ENCODE results near the gene TBK1.
"Not testable (repeated sequence)": the region's sequence is repeated elsewhere in the genome, so short reads cannot be mapped to it uniquely, and the experiment has no call there.

The TBK1 gene

GRCh38 chr12:64497484-64497883, 45.6 kb downstream of the TBK1 start:
- DNase-seq (no peak), ATAC-seq (no peak)
- no peak overlapping the region for H3K4me3 Mint-ChIP-seq

GRCh38 chr12:64497903-64498302, 46.0 kb downstream of the TBK1 start:
- no peak for ATAC-seq
- H3K36me3 Mint-ChIP-seq (ENCODE audit: low read depth): peaks cover 39% of the 10 kb centered on the region

More at GRCh38 chr12:64497484-64497883, 45.6 kb downstream of the TBK1 start:
- H3K27ac Mint-ChIP-seq: no peak overlapping the region
- peaks cover 40% of the 10 kb centered on the region for H3K36me3 Mint-ChIP-seq (ENCODE audit: low read depth)
- H3K4me1 Mint-ChIP-seq: peaks cover 17% of the 10 kb centered on the region
- no peaks in the 10 kb centered on the region for H3K27me3 Mint-ChIP-seq
- H3K9me3 Mint-ChIP-seq: no peaks in the 10 kb centered on the region

GRCh38 chr12:64500394-64500793, 48.5 kb downstream of the TBK1 start:
- no peak overlapping the region for H3K27ac Mint-ChIP-seq
- H3K9me3 Mint-ChIP-seq: no peaks in the 10 kb centered on the region
- H3K27me3 Mint-ChIP-seq: no peaks in the 10 kb centered on the region
- peaks cover 4% of the 10 kb centered on the region for H3K4me1 Mint-ChIP-seq
- H3K36me3 Mint-ChIP-seq (ENCODE audit: low read depth): peaks cover 31% of the 10 kb centered on the region
- no peak overlapping the region for H3K4me3 Mint-ChIP-seq
- ATAC-seq (no peak), DNase-seq (no peak)

More at GRCh38 chr12:64497903-64498302, 46.0 kb downstream of the TBK1 start:
- Mint-ChIP-seq H3K4me3 (no peak overlapping the region), H3K9me3 (no peaks in the 10 kb centered on the region), H3K4me1 (peaks cover 17% of the 10 kb centered on the region), H3K27me3 (no peaks in the 10 kb centered on the region), H3K27ac (no peak overlapping the region)
- DNase-seq: no peak

- H3K36me3 Mint-ChIP-seq (ENCODE audit: low read depth): peaks cover 29% of the 10 kb centered on the region
- H3K4me3 Mint-ChIP-seq: no peak overlapping the region
- H3K27me3 Mint-ChIP-seq: no peaks in the 10 kb centered on the region
- H3K9me3 Mint-ChIP-seq: no peaks in the 10 kb centered on the region
- ATAC-seq (no peak), DNase-seq (no peak)
- peaks cover 3% of the 10 kb centered on the region for H3K4me1 Mint-ChIP-seq
- no peak overlapping the region for H3K27ac Mint-ChIP-seq
These were observed 49.6 kb downstream of the TBK1 start for GRCh38 chr12:64501486-64501885.

GRCh38 chr12:64506955-64507354, 55.0 kb downstream of the TBK1 start:
- H3K36me3 Mint-ChIP-seq (ENCODE audit: low read depth): no peaks in the 10 kb centered on the region
- no peaks in the 10 kb centered on the region for H3K9me3 Mint-ChIP-seq
- no peak for DNase-seq
- no peak overlapping the region for H3K27ac Mint-ChIP-seq
- ATAC-seq: no peak
- H3K4me3 Mint-ChIP-seq: no peak overlapping the region
- no peaks in the 10 kb centered on the region for H3K4me1 Mint-ChIP-seq
- no peaks in the 10 kb centered on the region for H3K27me3 Mint-ChIP-seq

GRCh38 chr12:64510667-64511066, 58.7 kb downstream of the TBK1 start:
- Mint-ChIP-seq H3K27me3 (peaks cover 4% of the 10 kb centered on the region), H3K36me3 (ENCODE audit: low read depth) (no peaks in the 10 kb centered on the region), H3K27ac (no peak overlapping the region), H3K4me1 (no peaks in the 10 kb centered on the region), H3K4me3 (no peak overlapping the region), H3K9me3 (no peaks in the 10 kb centered on the region)
- ATAC-seq: no peak
- no peak for DNase-seq

- H3K27ac Mint-ChIP-seq: no peak overlapping the region
- no peak for DNase-seq
- H3K36me3 Mint-ChIP-seq (ENCODE audit: low read depth): no peaks in the 10 kb centered on the region
- ATAC-seq: no peak
- H3K4me3 Mint-ChIP-seq: no peak overlapping the region
- H3K4me1 Mint-ChIP-seq: no peaks in the 10 kb centered on the region
- peaks cover 4% of the 10 kb centered on the region for H3K27me3 Mint-ChIP-seq
- no peaks in the 10 kb centered on the region for H3K9me3 Mint-ChIP-seq
These were observed 66.5 kb downstream of the TBK1 start for GRCh38 chr12:64518396-64518795.

GRCh38 chr12:64521833-64522232, 69.9 kb downstream of the TBK1 start:
- Mint-ChIP-seq H3K27ac (no peak overlapping the region), H3K9me3 (no peaks in the 10 kb centered on the region), H3K27me3 (peaks cover 2% of the 10 kb centered on the region), H3K36me3 (ENCODE audit: low read depth) (no peaks in the 10 kb centered on the region), H3K4me1 (no peaks in the 10 kb centered on the region), H3K4me3 (no peak overlapping the region)
- ATAC-seq: no peak
- no peak for DNase-seq

GRCh38 chr12:64522316-64522715, 70.4 kb downstream of the TBK1 start:
- ATAC-seq (no peak), DNase-seq (no peak)
- Mint-ChIP-seq H3K27ac (no peak overlapping the region), H3K27me3 (peaks cover 2% of the 10 kb centered on the region), H3K9me3 (no peaks in the 10 kb centered on the region), H3K4me3 (no peak overlapping the region), H3K4me1 (no peaks in the 10 kb centered on the region), H3K36me3 (ENCODE audit: low read depth) (no peaks in the 10 kb centered on the region)

- ATAC-seq: no peak
- Mint-ChIP-seq H3K4me3 (no peak overlapping the region), H3K36me3 (ENCODE audit: low read depth) (no peaks in the 10 kb centered on the region), H3K4me1 (no peaks in the 10 kb centered on the region), H3K27me3 (peaks cover 2% of the 10 kb centered on the region), H3K9me3 (no peaks in the 10 kb centered on the region), H3K27ac (no peak overlapping the region)
- no peak for DNase-seq
These were observed 70.9 kb downstream of the TBK1 start for GRCh38 chr12:64522807-64523206.

GRCh38 chr12:64523565-64524444, 71.9 kb downstream of the TBK1 start:
- H3K4me1 Mint-ChIP-seq; H3K27me3 Mint-ChIP-seq; ATAC-seq; H3K4me3 Mint-ChIP-seq; H3K27ac Mint-ChIP-seq; DNase-seq; H3K9me3 Mint-ChIP-seq; H3K36me3 Mint-ChIP-seq (ENCODE audit: low read depth): not testable (repeated sequence)

GRCh38 chr12:64525461-64526160, 73.7 kb downstream of the TBK1 start:
- Mint-ChIP-seq H3K4me1 (no peaks in the 10 kb centered on the region), H3K27ac (no peak overlapping the region), H3K9me3 (no peaks in the 10 kb centered on the region), H3K36me3 (ENCODE audit: low read depth) (no peaks in the 10 kb centered on the region), H3K27me3 (peaks cover 2% of the 10 kb centered on the region), H3K4me3 (no peak overlapping the region)
- no peak for DNase-seq
- ATAC-seq: no peak

GRCh38 chr12:64526859-64527258, 74.9 kb downstream of the TBK1 start:
- Mint-ChIP-seq H3K27ac (no peak overlapping the region), H3K9me3 (no peaks in the 10 kb centered on the region), H3K27me3 (peaks cover 2% of the 10 kb centered on the region), H3K36me3 (ENCODE audit: low read depth) (no peaks in the 10 kb centered on the region), H3K4me1 (no peaks in the 10 kb centered on the region), H3K4me3 (no peak overlapping the region)
- ATAC-seq: no peak
- DNase-seq: no peak

- peaks cover 2% of the 10 kb centered on the region for H3K27me3 Mint-ChIP-seq
- no peak for DNase-seq
- H3K4me3 Mint-ChIP-seq: no peak overlapping the region
- no peak for ATAC-seq
- H3K36me3 Mint-ChIP-seq (ENCODE audit: low read depth): no peaks in the 10 kb centered on the region
- no peaks in the 10 kb centered on the region for H3K4me1 Mint-ChIP-seq
- no peak overlapping the region for H3K27ac Mint-ChIP-seq
- no peaks in the 10 kb centered on the region for H3K9me3 Mint-ChIP-seq
These were observed 76.7 kb downstream of the TBK1 start for GRCh38 chr12:64528616-64529015.

GRCh38 chr12:64530566-64530965, 78.6 kb downstream of the TBK1 start:
- no peaks in the 10 kb centered on the region for H3K36me3 Mint-ChIP-seq (ENCODE audit: low read depth)
- H3K27me3 Mint-ChIP-seq: no peaks in the 10 kb centered on the region
- DNase-seq (no peak), ATAC-seq (peak; percentile 49)
- no peaks in the 10 kb centered on the region for H3K4me1 Mint-ChIP-seq
- no peak overlapping the region for H3K4me3 Mint-ChIP-seq
- no peaks in the 10 kb centered on the region for H3K9me3 Mint-ChIP-seq
- no peak overlapping the region for H3K27ac Mint-ChIP-seq
